ENCODE data around the gene MSANTD2. TPM values are rescaled to one million over a fixed set of nuclear protein-coding genes. Genes with fewer than 3 reads are reported as not detected.

The MSANTD2 gene
- total RNA-seq, 8 experiments from 2014 or later, result 9.8 to 53.9 (median 14.8) TPM

- WGBS, 10 experiments, result 0 to 36% (median 23%) methylated on average over 1 to 4 of the region's 6 CpGs; no CpG with 5 or more reads in 1 of the 10 experiments
- peak in 2 of 8 experiments; percentile 1 for ATAC-seq (replicated peaks in 6 of 8)
- Histone ChIP-seq H3K4me1 (replicated peaks in 1 of 2) (peaks cover 5 to 31% of the 10 kb centered on the region in 2 donors), H3K4me3 (no peak overlapping the region), H3K27ac (no peak overlapping the region)
- in situ Hi-C loops (cut with MboI; ENCODE audit: low pct_unique_long_range_greater_than_20kb in 2 of 9, low sequenced_read_pairs in 9 of 9, unreplicated experiment in 9 of 9), result loop anchor here in 7 of 9 experiments (25.0 kb wide), 2 partner anchors 94 to 344 kb away; partner anchors contain the start of genes SIAE (in 6 of the 7), SPA17 (in 6 of the 7) and OR8B4 (in 2 of the 7)
Measured at GRCh38 chr11:124756753-124757227, 43.4 kb downstream of the MSANTD2 start.

DNA sequence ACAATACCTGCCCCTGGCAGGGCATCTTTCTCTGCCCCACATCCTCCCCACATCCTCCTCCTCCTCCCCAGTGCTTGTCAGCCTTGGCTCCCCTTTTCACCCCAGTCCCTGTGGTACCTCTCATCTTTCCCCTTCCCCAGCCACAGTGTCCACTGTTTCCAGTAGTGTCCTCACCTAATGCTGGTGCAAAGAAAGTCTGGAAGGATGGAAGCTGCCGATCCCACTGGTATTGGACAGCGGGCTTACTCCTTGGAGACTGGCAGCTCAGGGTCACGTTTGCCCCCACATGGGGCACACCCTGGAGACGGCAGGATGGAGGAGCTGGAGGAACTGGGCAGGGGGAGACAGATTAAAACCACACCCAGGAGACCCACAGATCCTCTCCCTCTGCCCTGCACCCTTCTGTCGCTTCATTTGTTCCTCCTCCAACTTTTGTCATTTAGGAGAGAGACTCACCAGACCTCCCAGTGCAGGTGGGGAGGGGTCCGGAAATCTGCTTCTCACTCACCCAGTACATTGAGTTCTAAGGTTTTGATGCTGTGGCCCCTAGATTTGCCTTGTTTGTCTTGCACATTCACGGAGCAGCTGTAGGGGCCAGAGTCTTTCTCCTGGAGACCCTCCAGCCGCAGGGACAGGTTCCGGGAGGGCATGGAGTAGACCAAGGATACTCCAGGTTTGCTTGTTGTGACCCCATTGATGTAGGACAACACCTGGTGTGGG, 44.0 kb downstream of the MSANTD2 start:
- ATAC-seq (replicated peaks in 6 of 8), result no peak
- Histone ChIP-seq H3K27ac (no peak overlapping the region), H3K4me1 (replicated peaks in 1 of 2) (peaks cover 5 to 30% of the 10 kb centered on the region in 2 donors), H3K4me3 (no peak overlapping the region)
- 0 to 41% (median 20%) methylated on average over 1 to 7 of the region's 9 CpGs; no CpG with 5 or more reads in 3 of the 10 experiments for WGBS, 10 experiments
- in situ Hi-C loops (cut with MboI; ENCODE audit: low pct_unique_long_range_greater_than_20kb in 2 of 9, low sequenced_read_pairs in 9 of 9, unreplicated experiment in 9 of 9), result loop anchor here in 7 of 9 experiments (25.0 kb wide), 2 partner anchors 94 to 344 kb away; partner anchors contain the start of genes SIAE (in 6 of the 7), SPA17 (in 6 of the 7) and OR8B4 (in 2 of the 7)

GRCh38 chr11:124754710-124755109, 45.5 kb downstream of the MSANTD2 start:
- 17 to 83% (median 39%) methylated on average over 1 to 5 of the region's 6 CpGs; no CpG with 5 or more reads in 3 of the 10 experiments for WGBS, 10 experiments
- H3K4me3 ChIP-seq, result no peak overlapping the region
- in situ Hi-C loops (cut with MboI; ENCODE audit: low pct_unique_long_range_greater_than_20kb in 2 of 9, low sequenced_read_pairs in 9 of 9, unreplicated experiment in 9 of 9), result loop anchor here in 7 of 9 experiments (25.0 kb wide), 2 partner anchors 92 to 342 kb away; partner anchors contain the start of genes SIAE (in 6 of the 7), SPA17 (in 6 of the 7) and OR8B4 (in 2 of the 7)
- peaks cover 5 to 25% of the 10 kb centered on the region in 2 donors for H3K4me1 ChIP-seq (replicated peaks in 1 of 2)
- ATAC-seq (replicated peaks in 6 of 8), result no peak
- H3K27ac ChIP-seq, result no peak overlapping the region

DNA sequence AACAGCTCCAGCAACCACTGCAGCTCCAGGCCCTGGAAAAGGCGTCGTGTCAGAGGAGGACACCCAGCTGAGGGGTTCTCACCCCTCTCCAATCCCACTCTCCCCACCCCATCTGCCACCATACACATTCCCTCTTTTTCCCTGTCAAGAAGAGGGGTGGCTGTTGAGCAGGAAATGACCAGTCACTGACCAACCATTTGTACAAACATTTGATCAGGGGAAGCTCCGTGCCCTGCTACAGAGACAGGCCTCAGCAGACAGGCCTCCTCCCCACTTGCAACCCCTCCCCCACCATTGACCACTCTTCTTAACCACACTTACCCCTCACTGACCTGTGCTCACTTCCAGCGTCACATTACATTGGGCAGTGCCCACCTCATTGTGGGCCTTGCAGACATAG, 45.9 kb downstream of the MSANTD2 start:
- 70% methylated on average over 2 of the region's 4 CpGs; no CpG with 5 or more reads in 9 of the 10 experiments for WGBS, 10 experiments
- H3K4me3 ChIP-seq, result no peak overlapping the region
- in situ Hi-C loops (cut with MboI; ENCODE audit: low pct_unique_long_range_greater_than_20kb in 2 of 9, low sequenced_read_pairs in 9 of 9, unreplicated experiment in 9 of 9), result loop anchor here in 7 of 9 experiments (25.0 kb wide), 2 partner anchors 92 to 342 kb away; partner anchors contain the start of genes SIAE (in 6 of the 7), SPA17 (in 6 of the 7) and OR8B4 (in 2 of the 7)
- H3K4me1 ChIP-seq (replicated peaks in 1 of 2), result peaks cover 5 to 21% of the 10 kb centered on the region in 2 donors
- no peak for ATAC-seq (replicated peaks in 6 of 8)
- no peak overlapping the region for H3K27ac ChIP-seq

- ATAC-seq (replicated peaks in 6 of 8), result no peak
- 90% methylated on average over 2 of the region's 7 CpGs; no CpG with 5 or more reads in 9 of the 10 experiments for WGBS, 10 experiments
- in situ Hi-C loops (cut with MboI; ENCODE audit: low pct_unique_long_range_greater_than_20kb in 2 of 9, low sequenced_read_pairs in 9 of 9, unreplicated experiment in 9 of 9), result loop anchor here in 7 of 9 experiments (25.0 kb wide), 2 partner anchors 91 to 341 kb away; partner anchors contain the start of genes SIAE (in 6 of the 7), SPA17 (in 6 of the 7) and OR8B4 (in 2 of the 7)
- H3K27ac ChIP-seq, result no peak overlapping the region
- no peak overlapping the region for H3K4me3 ChIP-seq
- peaks cover 0 to 14% of the 10 kb centered on the region in 2 donors for H3K4me1 ChIP-seq (replicated peaks in 1 of 2)
Measured at GRCh38 chr11:124753624-124754023, 46.6 kb downstream of the MSANTD2 start.

DNA sequence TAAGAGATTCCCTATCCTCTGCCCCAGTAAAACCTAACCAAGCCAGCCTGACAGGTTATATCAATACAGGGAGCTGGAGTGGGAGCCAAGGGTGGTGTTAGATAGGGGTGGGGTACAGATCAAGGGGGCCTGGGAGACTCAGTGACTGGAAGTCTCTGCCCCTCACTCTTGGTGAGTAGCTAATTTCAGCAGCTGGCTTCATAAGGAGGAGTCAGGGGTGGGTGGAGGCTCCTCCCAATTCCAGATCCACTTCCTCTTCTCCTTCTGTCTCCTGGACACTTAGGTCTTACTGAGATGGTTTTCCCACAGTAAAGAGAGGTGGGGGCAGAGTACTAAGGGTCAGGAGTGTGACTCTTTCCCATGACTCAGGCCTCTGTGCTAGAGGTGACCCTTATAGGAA, 47.0 kb downstream of the MSANTD2 start:
- no peak overlapping the region for H3K4me3 ChIP-seq
- H3K4me1 ChIP-seq (replicated peaks in 1 of 2), result peaks cover 0 to 13% of the 10 kb centered on the region in 2 donors
- H3K27ac ChIP-seq, result no peak overlapping the region
- peak in 3 of 8 experiments; percentile 4 to 20 (median 6) for ATAC-seq (replicated peaks in 6 of 8)
- in situ Hi-C loops (cut with MboI; ENCODE audit: low pct_unique_long_range_greater_than_20kb in 2 of 9, low sequenced_read_pairs in 9 of 9, unreplicated experiment in 9 of 9), result loop anchor here in 7 of 9 experiments (25.0 kb wide), 2 partner anchors 91 to 341 kb away; partner anchors contain the start of genes SIAE (in 6 of the 7), SPA17 (in 6 of the 7) and OR8B4 (in 2 of the 7)

DNA sequence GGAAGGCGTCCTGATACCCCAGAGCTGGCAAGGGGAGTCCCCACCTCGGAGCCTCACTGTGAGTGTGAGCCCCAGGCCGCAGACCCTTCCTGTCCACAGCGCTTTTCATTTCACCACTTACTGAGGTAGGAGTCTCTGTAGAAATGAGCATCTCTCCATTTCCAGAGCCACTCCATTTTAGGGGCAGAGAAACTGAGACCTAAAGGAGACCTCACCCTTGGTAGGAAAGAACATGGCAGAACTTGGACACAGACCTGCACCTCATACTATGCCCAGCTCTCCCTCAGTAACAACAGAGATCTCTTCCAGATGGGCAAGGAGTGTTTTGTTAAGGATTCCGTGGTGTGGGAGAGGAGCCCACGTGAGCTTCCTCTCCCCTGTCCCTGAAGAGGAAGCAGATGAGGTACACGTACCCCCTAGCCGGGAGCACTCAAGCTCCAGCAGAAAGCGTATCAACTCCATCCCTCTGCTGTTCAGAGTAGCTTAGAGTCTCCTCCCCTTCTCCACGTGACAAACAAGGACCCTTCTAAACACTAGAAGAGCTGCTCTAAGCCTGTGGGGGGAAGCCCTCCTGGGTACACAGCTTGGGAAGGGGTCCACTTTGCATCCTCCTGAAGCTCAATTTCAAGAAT, 47.6 kb downstream of the MSANTD2 start:
- no peak overlapping the region for H3K4me3 ChIP-seq
- peaks cover 0 to 11% of the 10 kb centered on the region in 2 donors for H3K4me1 ChIP-seq (replicated peaks in 1 of 2)
- H3K27ac ChIP-seq, result no peak overlapping the region
- peak in 5 of 8 experiments; percentile 10 to 60 (median 44) for ATAC-seq (replicated peaks in 6 of 8)
- in situ Hi-C loops (cut with MboI; ENCODE audit: low pct_unique_long_range_greater_than_20kb in 2 of 9, low sequenced_read_pairs in 9 of 9, unreplicated experiment in 9 of 9), result loop anchor here in 7 of 9 experiments (25.0 kb wide), 2 partner anchors 90 to 340 kb away; partner anchors contain the start of genes SIAE (in 6 of the 7), SPA17 (in 6 of the 7) and OR8B4 (in 2 of the 7)
- 24 to 60% (median 29%) methylated on average over 1 to 6 of the region's 10 CpGs; no CpG with 5 or more reads in 4 of the 10 experiments for WGBS, 10 experiments

GRCh38 chr11:124751741-124752470, 48.3 kb downstream of the MSANTD2 start, which contains the start of gene VSIG2:
VSIG2 (minus strand) TSS chr11:124752255; CDS start chr11:124752137, 118 bp downstream.
- peak in 1 of 8 experiments; percentile 3 for ATAC-seq (replicated peaks in 6 of 8)
- in situ Hi-C loops (cut with MboI; ENCODE audit: low pct_unique_long_range_greater_than_20kb in 2 of 9, low sequenced_read_pairs in 9 of 9, unreplicated experiment in 9 of 9), result loop anchor here in 7 of 9 experiments (25.0 kb wide), 2 partner anchors 90 to 340 kb away; partner anchors contain the start of genes SIAE (in 6 of the 7), SPA17 (in 6 of the 7) and OR8B4 (in 2 of the 7)
- Histone ChIP-seq H3K4me1 (replicated peaks in 1 of 2) (peaks cover 0 to 15% of the 10 kb centered on the region in 2 donors), H3K4me3 (no peak within 1 kb of the TSS), H3K27ac (no peak within 1 kb of the TSS)
- whole genome bisulfite sequencing, 10 experiments, result 16 to 20% (median 20%) methylated on average over 2 to 6 of the region's 42 CpGs; no CpG with 5 or more reads in 6 of the 10 experiments

GRCh38 chr11:124751391-124751740, 48.8 kb downstream of the MSANTD2 start:
- in situ Hi-C loops (cut with MboI; ENCODE audit: low pct_unique_long_range_greater_than_20kb in 2 of 9, low sequenced_read_pairs in 9 of 9, unreplicated experiment in 9 of 9), result loop anchor here in 7 of 9 experiments (25.0 kb wide), 2 partner anchors 89 to 339 kb away; partner anchors contain the start of genes SIAE (in 6 of the 7), SPA17 (in 6 of the 7) and OR8B4 (in 2 of the 7)
- Histone ChIP-seq H3K4me3 (no peak overlapping the region), H3K4me1 (replicated peaks in 1 of 2) (peaks cover 0 to 15% of the 10 kb centered on the region in 2 donors), H3K27ac (no peak overlapping the region)
- no peak for ATAC-seq (replicated peaks in 6 of 8)
- 10 to 15% methylated on average over 2 to 6 of the region's 11 CpGs; no CpG with 5 or more reads in 8 of the 10 experiments for WGBS, 10 experiments

GRCh38 chr11:124749912-124750311, 50.3 kb downstream of the MSANTD2 start:
- H3K4me1 ChIP-seq (replicated peaks in 1 of 2), result peaks cover 0 to 15% of the 10 kb centered on the region in 2 donors
- peak in 1 of 8 experiments; percentile 1 for ATAC-seq (replicated peaks in 6 of 8)
- no peak overlapping the region for H3K4me3 ChIP-seq
- in situ Hi-C loops (cut with MboI; ENCODE audit: low pct_unique_long_range_greater_than_20kb in 2 of 9, low sequenced_read_pairs in 9 of 9, unreplicated experiment in 9 of 9), result loop anchor here in 7 of 9 experiments (5.0 to 25.0 kb wide), 3 partner anchors 78 to 338 kb away; partner anchors contain the start of genes SIAE (in 7 of the 7), SPA17 (in 7 of the 7) and OR8B4 (in 2 of the 7)
- H3K27ac ChIP-seq, result no peak overlapping the region
- 40 to 100% methylated on average over 1 of the region's 1 CpG; no CpG with 5 or more reads in 8 of the 10 experiments for WGBS, 10 experiments

DNA sequence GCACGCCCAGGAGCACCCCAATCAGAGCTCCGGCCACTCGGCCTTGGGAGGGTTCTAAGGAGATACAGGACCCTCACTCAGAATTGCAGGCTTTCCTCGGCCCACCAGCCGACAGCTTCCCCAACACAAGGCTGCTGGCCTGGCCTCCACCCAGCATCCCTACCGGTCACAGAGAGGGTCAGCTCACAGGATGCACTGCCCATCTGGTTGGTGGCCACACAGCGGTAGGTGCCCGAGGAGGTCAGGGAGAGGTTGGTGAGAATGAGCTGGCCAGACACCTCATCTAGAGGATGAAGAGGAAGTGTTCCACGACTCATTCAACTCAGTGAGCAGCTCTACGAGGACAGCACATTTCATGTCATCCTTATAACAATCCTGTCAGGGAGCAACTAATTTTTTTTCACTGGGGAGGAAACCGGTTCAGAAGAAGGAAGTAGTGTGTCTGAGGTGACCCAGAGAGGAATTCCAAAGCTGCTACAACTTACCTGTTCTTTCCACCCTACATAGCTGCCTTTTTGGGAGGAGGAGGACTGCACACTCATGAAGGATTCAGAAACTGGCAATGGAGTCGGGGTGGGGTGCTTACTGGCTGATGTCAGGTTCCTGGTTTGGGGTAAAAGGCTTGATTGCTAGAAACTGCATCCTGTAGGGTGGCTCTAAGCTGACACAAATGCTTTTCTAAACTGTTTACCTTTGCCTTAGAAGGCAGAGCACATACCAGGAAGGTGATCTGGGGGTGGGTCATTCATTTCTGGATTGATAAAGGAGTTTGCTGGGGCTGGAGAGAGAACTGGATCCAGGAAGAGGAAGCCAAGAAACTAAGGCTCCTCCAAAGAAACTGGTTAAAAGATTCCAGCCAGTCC, 51.5 kb downstream of the MSANTD2 start:
- WGBS, 10 experiments, result 0 to 70% (median 10%) methylated on average over 1 to 5 of the region's 12 CpGs; no CpG with 5 or more reads in 4 of the 10 experiments
- no peak overlapping the region for H3K27ac ChIP-seq
- ATAC-seq (replicated peaks in 6 of 8), result no peak

More for the DNA sequence above, 51.5 kb downstream of the MSANTD2 start:
- H3K4me1 ChIP-seq (replicated peaks in 1 of 2), result peaks cover 0 to 15% of the 10 kb centered on the region in 2 donors
- in situ Hi-C loops (cut with MboI; ENCODE audit: low pct_unique_long_range_greater_than_20kb in 2 of 9, low sequenced_read_pairs in 9 of 9, unreplicated experiment in 9 of 9), result loop anchor here in 1 of 9 experiments (5.0 kb wide), 1 partner anchor 76 kb away; the partner anchor contains the start of genes SIAE and SPA17
- H3K4me3 ChIP-seq, result no peak overlapping the region

All from motor neuron (in vitro differentiated cells).